HepG2 (cell line): Measurements from ENCODE around the gene NUP93. TPM values are rescaled to one million over a fixed set of nuclear protein-coding genes. Genes with fewer than 3 reads are reported as not detected.

Experiments used
- DNMT3B ChIP-seq: conservative IDR thresholded peaks from 2 replicates; pipeline ENCODE4 v1.6.1; 2016; ENCODE audit warnings: missing biosample characterization, control low read depth
- ERF ChIP-seq: IDR thresholded peaks from 2 replicates; pipeline ENCODE4 v1.6.1; 2018; ENCODE audit warnings: missing biosample characterization, missing genetic modification reagents
- GTF3A ChIP-seq: sonication (generic); formaldehyde crosslinking; conservative IDR thresholded peaks from 2 replicates; pipeline ENCODE4 v1.4.0; 2020; ENCODE audit warnings: mild to moderate bottlenecking, missing genetic modification reagents
- MAFG ChIP-seq: sonication (generic); formaldehyde crosslinking; IDR thresholded peaks from 2 replicates; pipeline ENCODE4 v1.5.1; 2020; ENCODE audit warnings: mild to moderate bottlenecking, missing genetic modification reagents
- MXI1 ChIP-seq: IDR thresholded peaks from 3 replicates; pipeline ENCODE4 v1.6.1; 2012; ENCODE audit warnings: low read depth, low read length, inconsistent platforms, borderline replicate concordance
- SP1 ChIP-seq, 2 experiments: fragments of 450-650 bp in 1 of 2; sonication (generic) in 1 of 2; formaldehyde crosslinking in 1 of 2; IDR thresholded peaks; 2 replicates each; pipeline versions ENCODE4 v1.4.0 to v1.6.1; 2016 to 2020; ENCODE audit warnings: missing genetic modification reagents in 1 of 2
- ZFP36 ChIP-seq: fragments of 150-350 bp; IDR thresholded peaks from 2 replicates; pipeline ENCODE4 v1.6.1; 2018; ENCODE audit warnings: borderline replicate concordance, low read length, low read depth; ENCODE audit not compliant: partially characterized antibody
- ZNF547 ChIP-seq: sonication (generic); formaldehyde crosslinking; IDR thresholded peaks from 2 replicates; pipeline ENCODE4 v1.5.1; 2020; ENCODE audit warnings: mild to moderate bottlenecking, missing genetic modification reagents
- ZNF883 ChIP-seq: sonication (generic); formaldehyde crosslinking; IDR thresholded peaks from 2 replicates; pipeline ENCODE4 v1.5.1; 2020; ENCODE audit warnings: mild to moderate bottlenecking, missing genetic modification reagents; ENCODE audit errors: not compliant biosample characterization
- polyA plus RNA-seq, 8 experiments: library from polyadenylated mRNA; depleted of rRNA in 3 of 8; stranded (reverse) in 7 of 8; unstranded in 1 of 8; fragments of >200 nt; fragmentation: Illumina TruSeq in 4 of 8; extraction: Trizol in 4 of 8; gene quantifications; 2 replicates each; pipeline versions ENCODE4 v1.2.1 to v1.2.3, GENCODE V29; 2011 to 2016; ENCODE audit warnings: low read depth in 4 of 8, missing spikeins in 1 of 8, mixed read lengths in 1 of 8; ENCODE audit not compliant: insufficient read depth in 1 of 8
- total RNA-seq, 5 experiments: library from RNA; depleted of rRNA; stranded (reverse); fragments of >200 nt; fragmentation: Illumina TruSeq; extraction: Trizol; gene quantifications; 2 replicates each; pipeline ENCODE4 v1.2.3, GENCODE V29; 2016; ENCODE audit warnings: low read depth in 1 of 5
- TF ChIP-seq, protein P1 (sequence below): IDR thresholded peaks from 2 replicates; pipeline ENCODE4 v1.6.1; 2016; ENCODE audit warnings: low read depth
- TF ChIP-seq, protein P2 (sequence below): sonication (generic); formaldehyde crosslinking; IDR thresholded peaks from 2 replicates; pipeline ENCODE4 v1.4.0; 2020; ENCODE audit warnings: missing genetic modification reagents
- TF ChIP-seq, protein P3 (sequence below): sonication (generic); formaldehyde crosslinking; IDR thresholded peaks from one replicate; pipeline ENCODE4 v1.5.1; 2020; ENCODE audit warnings: mild to moderate bottlenecking, missing genetic modification reagents; ENCODE audit errors: not compliant biosample characterization
- TF ChIP-seq, protein P4 (sequence below): sonication (generic); formaldehyde crosslinking; IDR thresholded peaks from 2 replicates; pipeline ENCODE4 v1.5.0; 2020; ENCODE audit warnings: mild to moderate bottlenecking, missing genetic modification reagents, borderline replicate concordance

The NUP93 gene
- total and polyA plus RNA-seq, 2 of the 13 experiments (the other 11 are each of a cell fraction or from before 2014, with no cell fraction given): 58.5 to 140 TPM

DNA sequence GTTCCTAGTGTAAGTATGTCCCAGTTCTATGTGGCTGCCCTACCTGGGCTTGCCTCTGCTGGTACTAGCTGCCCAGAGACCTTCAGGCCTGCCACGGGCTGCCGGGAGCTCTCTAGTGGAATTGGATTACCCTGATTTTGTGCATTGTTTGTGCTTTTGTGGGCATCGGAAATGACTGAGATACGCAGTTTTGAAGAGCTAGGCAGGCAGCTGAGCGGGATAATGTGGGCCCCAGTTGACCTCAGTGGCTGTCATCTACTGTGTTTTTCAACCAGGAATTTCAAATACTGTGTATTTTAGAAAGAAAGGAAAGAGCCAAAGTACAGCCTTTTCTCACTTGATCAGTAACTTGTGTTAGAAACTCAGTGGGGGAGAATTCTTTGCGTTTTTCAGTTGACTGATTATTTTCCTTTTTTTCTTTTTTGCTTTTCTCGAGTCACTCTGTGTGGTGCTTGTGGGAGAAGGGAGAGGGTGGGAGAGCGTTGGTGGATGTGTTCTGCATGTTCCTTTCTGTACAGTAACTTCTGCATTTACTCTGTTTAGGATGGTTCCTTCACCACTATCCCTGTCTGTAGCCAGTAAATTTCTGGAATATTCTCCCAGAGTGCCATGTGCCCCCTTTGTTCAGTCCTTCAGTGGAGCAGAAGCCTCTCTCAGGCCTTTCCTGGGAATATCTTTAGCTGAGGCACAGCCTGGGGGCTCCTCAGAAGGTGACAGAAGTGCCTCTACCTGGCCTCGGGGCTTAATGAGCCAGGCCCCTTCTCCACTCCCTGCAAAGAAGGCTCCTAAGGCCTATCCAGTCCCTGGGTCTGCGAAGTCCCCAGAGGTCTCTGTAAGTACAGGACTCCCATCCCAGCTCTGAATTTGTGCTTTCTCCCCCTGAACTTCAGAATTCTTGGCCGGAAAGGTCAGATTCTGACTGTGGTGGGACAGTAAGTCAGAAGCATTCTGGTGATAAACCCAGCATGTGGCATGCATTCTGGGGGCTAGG, 120.1 kb downstream of the NUP93 start (continued):
- TF ChIP-seq, protein P1, sequence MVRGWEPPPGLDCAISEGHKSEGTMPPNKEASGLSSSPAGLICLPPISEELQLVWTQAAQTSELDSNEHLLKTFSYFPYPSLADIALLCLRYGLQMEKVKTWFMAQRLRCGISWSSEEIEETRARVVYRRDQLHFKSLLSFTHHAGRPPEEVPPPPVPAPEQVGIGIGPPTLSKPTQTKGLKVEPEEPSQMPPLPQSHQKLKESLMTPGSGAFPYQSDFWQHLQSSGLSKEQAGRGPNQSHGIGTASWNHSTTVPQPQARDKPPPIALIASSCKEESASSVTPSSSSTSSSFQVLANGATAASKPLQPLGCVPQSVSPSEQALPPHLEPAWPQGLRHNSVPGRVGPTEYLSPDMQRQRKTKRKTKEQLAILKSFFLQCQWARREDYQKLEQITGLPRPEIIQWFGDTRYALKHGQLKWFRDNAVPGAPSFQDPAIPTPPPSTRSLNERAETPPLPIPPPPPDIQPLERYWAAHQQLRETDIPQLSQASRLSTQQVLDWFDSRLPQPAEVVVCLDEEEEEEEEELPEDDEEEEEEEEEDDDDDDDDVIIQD (CRISPR knock-in tag): peak; percentile 18; the same call in 1 of the 2 replicates
- TF ChIP-seq ZNF547 (CRISPR knock-in tag) (no peak), MXI1 (no peak), MAFG (CRISPR knock-in tag) (no peak), SP1 (IDR thresholded peaks at IDR 0.05) (no peak), SP1 (CRISPR knock-in tag; IDR thresholded peaks at IDR 0.05) (no peak), DNMT3B (CRISPR knock-in tag) (no peak), ZNF883 (CRISPR knock-in tag) (no peak), GTF3A (CRISPR knock-in tag) (no peak), ERF (peak; percentile 30; the same call in 1 of the 2 replicates), ZFP36 (no peak)
- TF ChIP-seq, protein P2, sequence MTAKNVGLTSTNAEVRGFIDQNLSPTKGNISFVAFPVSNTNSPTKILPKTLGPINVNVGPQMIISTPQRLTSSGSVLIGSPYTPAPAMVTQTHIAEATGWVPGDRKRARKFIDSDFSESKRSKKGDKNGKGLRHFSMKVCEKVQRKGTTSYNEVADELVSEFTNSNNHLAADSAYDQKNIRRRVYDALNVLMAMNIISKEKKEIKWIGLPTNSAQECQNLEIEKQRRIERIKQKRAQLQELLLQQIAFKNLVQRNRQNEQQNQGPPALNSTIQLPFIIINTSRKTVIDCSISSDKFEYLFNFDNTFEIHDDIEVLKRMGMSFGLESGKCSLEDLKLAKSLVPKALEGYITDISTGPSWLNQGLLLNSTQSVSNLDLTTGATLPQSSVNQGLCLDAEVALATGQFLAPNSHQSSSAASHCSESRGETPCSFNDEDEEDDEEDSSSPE (CRISPR knock-in tag): 0 out of 2 replicates have a peak, but pooled peaks have one; percentile 14
- TF ChIP-seq, protein P3, sequence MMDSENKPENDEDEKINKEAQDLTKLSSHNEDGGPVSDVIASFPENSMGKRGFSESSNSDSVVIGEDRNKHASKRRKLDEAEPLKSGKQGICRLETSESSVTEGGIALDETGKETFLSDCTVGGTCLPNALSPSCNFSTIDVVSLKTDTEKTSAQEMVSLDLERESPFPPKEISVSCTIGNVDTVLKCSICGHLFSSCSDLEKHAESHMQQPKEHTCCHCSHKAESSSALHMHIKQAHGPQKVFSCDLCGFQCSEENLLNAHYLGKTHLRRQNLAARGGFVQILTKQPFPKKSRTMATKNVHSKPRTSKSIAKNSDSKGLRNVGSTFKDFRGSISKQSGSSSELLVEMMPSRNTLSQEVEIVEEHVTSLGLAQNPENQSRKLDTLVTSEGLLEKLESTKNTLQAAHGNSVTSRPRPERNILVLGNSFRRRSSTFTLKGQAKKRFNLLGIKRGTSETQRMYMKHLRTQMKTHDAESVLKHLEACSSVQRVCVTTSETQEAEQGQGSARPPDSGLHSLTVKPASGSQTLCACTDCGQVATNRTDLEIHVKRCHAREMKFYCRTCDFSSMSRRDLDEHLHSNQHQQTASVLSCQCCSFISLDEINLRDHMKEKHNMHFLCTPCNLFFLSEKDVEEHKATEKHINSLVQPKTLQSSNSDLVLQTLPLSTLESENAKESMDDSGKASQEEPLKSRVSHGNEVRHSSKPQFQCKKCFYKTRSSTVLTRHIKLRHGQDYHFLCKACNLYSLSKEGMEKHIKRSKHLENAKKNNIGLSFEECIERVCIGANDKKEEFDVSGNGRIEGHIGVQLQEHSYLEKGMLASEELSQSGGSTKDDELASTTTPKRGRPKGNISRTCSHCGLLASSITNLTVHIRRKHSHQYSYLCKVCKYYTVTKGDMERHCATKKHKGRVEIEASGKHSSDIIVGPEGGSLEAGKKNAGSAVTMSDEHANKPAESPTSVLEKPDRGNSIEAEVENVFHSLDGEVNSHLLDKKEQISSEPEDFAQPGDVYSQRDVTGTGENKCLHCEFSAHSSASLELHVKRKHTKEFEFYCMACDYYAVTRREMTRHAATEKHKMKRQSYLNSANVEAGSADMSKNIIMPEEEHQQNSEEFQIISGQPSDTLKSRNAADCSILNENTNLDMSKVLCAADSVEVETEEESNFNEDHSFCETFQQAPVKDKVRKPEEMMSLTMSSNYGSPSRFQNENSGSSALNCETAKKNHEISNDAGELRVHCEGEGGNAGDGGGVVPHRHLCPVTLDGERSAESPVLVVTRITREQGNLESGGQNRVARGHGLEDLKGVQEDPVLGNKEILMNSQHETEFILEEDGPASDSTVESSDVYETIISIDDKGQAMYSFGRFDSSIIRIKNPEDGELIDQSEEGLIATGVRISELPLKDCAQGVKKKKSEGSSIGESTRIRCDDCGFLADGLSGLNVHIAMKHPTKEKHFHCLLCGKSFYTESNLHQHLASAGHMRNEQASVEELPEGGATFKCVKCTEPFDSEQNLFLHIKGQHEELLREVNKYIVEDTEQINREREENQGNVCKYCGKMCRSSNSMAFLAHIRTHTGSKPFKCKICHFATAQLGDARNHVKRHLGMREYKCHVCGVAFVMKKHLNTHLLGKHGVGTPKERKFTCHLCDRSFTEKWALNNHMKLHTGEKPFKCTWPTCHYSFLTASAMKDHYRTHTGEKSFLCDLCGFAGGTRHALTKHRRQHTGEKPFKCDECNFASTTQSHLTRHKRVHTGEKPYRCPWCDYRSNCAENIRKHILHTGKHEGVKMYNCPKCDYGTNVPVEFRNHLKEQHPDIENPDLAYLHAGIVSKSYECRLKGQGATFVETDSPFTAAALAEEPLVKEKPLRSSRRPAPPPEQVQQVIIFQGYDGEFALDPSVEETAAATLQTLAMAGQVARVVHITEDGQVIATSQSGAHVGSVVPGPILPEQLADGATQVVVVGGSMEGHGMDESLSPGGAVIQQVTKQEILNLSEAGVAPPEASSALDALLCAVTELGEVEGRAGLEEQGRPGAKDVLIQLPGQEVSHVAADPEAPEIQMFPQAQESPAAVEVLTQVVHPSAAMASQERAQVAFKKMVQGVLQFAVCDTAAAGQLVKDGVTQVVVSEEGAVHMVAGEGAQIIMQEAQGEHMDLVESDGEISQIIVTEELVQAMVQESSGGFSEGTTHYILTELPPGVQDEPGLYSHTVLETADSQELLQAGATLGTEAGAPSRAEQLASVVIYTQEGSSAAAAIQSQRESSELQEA (CRISPR knock-in tag): no peak
- TF ChIP-seq, protein P4, sequence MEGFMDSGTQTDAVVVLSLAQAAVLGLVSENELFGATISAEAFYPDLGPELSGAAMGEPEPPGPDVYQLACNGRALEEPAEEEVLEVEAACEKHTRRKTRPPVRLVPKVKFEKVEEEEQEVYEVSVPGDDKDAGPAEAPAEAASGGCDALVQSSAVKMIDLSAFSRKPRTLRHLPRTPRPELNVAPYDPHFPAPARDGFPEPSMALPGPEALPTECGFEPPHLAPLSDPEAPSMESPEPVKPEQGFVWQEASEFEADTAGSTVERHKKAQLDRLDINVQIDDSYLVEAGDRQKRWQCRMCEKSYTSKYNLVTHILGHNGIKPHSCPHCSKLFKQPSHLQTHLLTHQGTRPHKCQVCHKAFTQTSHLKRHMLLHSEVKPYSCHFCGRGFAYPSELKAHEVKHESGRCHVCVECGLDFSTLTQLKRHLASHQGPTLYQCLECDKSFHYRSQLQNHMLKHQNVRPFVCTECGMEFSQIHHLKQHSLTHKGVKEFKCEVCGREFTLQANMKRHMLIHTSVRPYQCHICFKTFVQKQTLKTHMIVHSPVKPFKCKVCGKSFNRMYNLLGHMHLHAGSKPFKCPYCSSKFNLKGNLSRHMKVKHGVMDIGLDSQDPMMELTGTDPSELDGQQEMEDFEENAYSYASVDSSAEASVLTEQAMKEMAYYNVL (CRISPR knock-in tag): peak; percentile 92
